NK-92 (cell line): ENCODE results near the gene AP1M2.
"Not testable (repeated sequence)": the region's sequence is repeated elsewhere in the genome, so short reads cannot be mapped to it uniquely, and the experiment has no call there.

Experiments used
- DNase-seq: peaks from one replicate; lab custom pipeline; 2025; ENCODE audit not compliant: unreplicated experiment; lab: John Stamatoyannopoulos, UW

AP1M2 gene

GRCh38 chr19:10565567-10566407, 21.3 kb downstream of the AP1M2 start, which contains the start of gene KRI1:
Gene KRI1 (minus strand): TSS chr19:10566010. CDS start chr19:10565999, 11 bp downstream.
- peak; percentile 97 for DNase-seq

GRCh38 chr19:10565028-10565566, 22.0 kb downstream of the AP1M2 start:
- no peak for DNase-seq

- no peak for DNase-seq
These were observed 24.5 kb downstream of the AP1M2 start for GRCh38 chr19:10562609-10563008.

GRCh38 chr19:10560154-10560553, 27.0 kb downstream of the AP1M2 start:
- DNase-seq, result no peak

GRCh38 chr19:10557603-10558197, 29.4 kb downstream of the AP1M2 start:
- DNase-seq, result no peak

- no peak for DNase-seq
These were observed 31.5 kb downstream of the AP1M2 start for GRCh38 chr19:10555610-10555973.

- no peak for DNase-seq
These were observed 32.1 kb downstream of the AP1M2 start for GRCh38 chr19:10554760-10555609.

- no peak for DNase-seq
These were observed 33.1 kb downstream of the AP1M2 start for GRCh38 chr19:10553943-10554381.

GRCh38 chr19:10553087-10553667, 33.9 kb downstream of the AP1M2 start:
- DNase-seq, result no peak

- no peak for DNase-seq
These were observed 34.5 kb downstream of the AP1M2 start for GRCh38 chr19:10552510-10553053.

GRCh38 chr19:10551698-10552301, 35.3 kb downstream of the AP1M2 start:
- no peak for DNase-seq

- DNase-seq, result not testable (repeated sequence)
These were observed 36.1 kb downstream of the AP1M2 start for GRCh38 chr19:10551006-10551405.

- DNase-seq, result no peak
These were observed 36.8 kb downstream of the AP1M2 start for GRCh38 chr19:10550336-10550735.

GRCh38 chr19:10549733-10550132, 37.4 kb downstream of the AP1M2 start:
- no peak for DNase-seq

GRCh38 chr19:10548746-10549276, 38.3 kb downstream of the AP1M2 start:
- no peak for DNase-seq

- DNase-seq, result no peak
These were observed 40.3 kb downstream of the AP1M2 start for GRCh38 chr19:10546817-10547216.

- DNase-seq, result no peak
These were observed 42.3 kb downstream of the AP1M2 start for GRCh38 chr19:10544753-10545251.

GRCh38 chr19:10544242-10544752, 42.8 kb downstream of the AP1M2 start:
- DNase-seq, result no peak

GRCh38 chr19:10543420-10544241, 43.5 kb downstream of the AP1M2 start, which contains the start of gene ATG4D:
Gene ATG4D (plus strand): TSS chr19:10543904. CDS start chr19:10544091, 187 bp downstream.
- DNase-seq, result no peak
